Mesenchymal stem cell (in vitro differentiated cells and primary cell): ENCODE data around the gene TMEM9.

Experiments used
- DNase-seq: peaks from one replicate; pipeline ENCODE4 v3.0.0-alpha.2; 2013
- H2AFZ ChIP-seq: one replicate; pipeline ENCODE4 v1.6.1; 2013; ENCODE audit warnings: low read depth, mild to moderate bottlenecking, control low read depth, inconsistent platforms, low read length, moderate library complexity
- H2AK5ac ChIP-seq: 2 replicates; pipeline ENCODE4 v1.6.1; 2013; ENCODE audit warnings: low read length, moderate library complexity, mild to moderate bottlenecking, inconsistent platforms; ENCODE audit not compliant: severe bottlenecking
- H2BK120ac ChIP-seq: one replicate; pipeline ENCODE4 v1.6.1; 2013; ENCODE audit warnings: low read depth, mild to moderate bottlenecking, inconsistent platforms, low read length, moderate library complexity
- H2BK12ac ChIP-seq, 2 experiments: one replicate each; pipeline ENCODE4 v1.6.1; 2013; ENCODE audit warnings: inconsistent platforms in 2 of 2, low read length in 2 of 2, mild to moderate bottlenecking in 2 of 2, moderate library complexity in 2 of 2, control low read depth in 1 of 2
- H2BK15ac ChIP-seq: one replicate; pipeline ENCODE4 v1.6.1; 2013; ENCODE audit warnings: mild to moderate bottlenecking, low read depth, inconsistent platforms; ENCODE audit not compliant: poor library complexity, severe bottlenecking
- H2BK5ac ChIP-seq: 2 replicates; pipeline ENCODE4 v1.6.1; 2013; ENCODE audit warnings: low read depth, mild to moderate bottlenecking, low read length, control low read depth, inconsistent platforms; ENCODE audit not compliant: poor library complexity, severe bottlenecking
- H3K14ac ChIP-seq, 2 experiments: one replicate each; pipeline ENCODE4 v1.6.1; 2013; ENCODE audit warnings: inconsistent platforms in 2 of 2, low read length in 2 of 2, control low read depth in 1 of 2, mild to moderate bottlenecking in 1 of 2, moderate library complexity in 1 of 2
- H3K18ac ChIP-seq, 2 experiments: one replicate each; pipeline ENCODE4 v1.6.1; 2013; ENCODE audit warnings: inconsistent platforms in 2 of 2, low read length in 2 of 2, control low read depth in 1 of 2, low read depth in 1 of 2, mild to moderate bottlenecking in 1 of 2
- H3K23ac ChIP-seq, 2 experiments: one replicate each; pipeline ENCODE4 v1.6.1; 2013; ENCODE audit warnings: inconsistent platforms in 2 of 2, low read length in 2 of 2, mild to moderate bottlenecking in 2 of 2, moderate library complexity in 2 of 2, control low read depth in 1 of 2
- H3K27ac ChIP-seq: 2 replicates; pipeline ENCODE4 v1.5.1; 2013; ENCODE audit warnings: mild to moderate bottlenecking, moderate library complexity, low read length, control low read depth, inconsistent platforms; ENCODE audit not compliant: poor library complexity, severe bottlenecking
- H3K27me3 ChIP-seq, 2 experiments: 2 replicates each; pipeline versions ENCODE4 v1.6.1 to v1.7.0; 2013; ENCODE audit warnings: low read length in 2 of 2, mild to moderate bottlenecking in 2 of 2, moderate library complexity in 2 of 2, control low read depth in 1 of 2, inconsistent platforms in 1 of 2; ENCODE audit not compliant: control insufficient read depth in 1 of 2, insufficient read depth in 1 of 2
- H3K36me3 ChIP-seq, 2 experiments: 2 replicates each; pipeline versions ENCODE4 v1.6.1 to v1.7.0; 2013; ENCODE audit warnings: low read length in 2 of 2, control low read depth in 1 of 2, inconsistent platforms in 1 of 2, low read depth in 1 of 2, mild to moderate bottlenecking in 1 of 2; ENCODE audit not compliant: insufficient read depth in 2 of 2, control insufficient read depth in 1 of 2
- H3K4ac ChIP-seq, 2 experiments: one replicate each; pipeline ENCODE4 v1.6.1; 2013; ENCODE audit warnings: inconsistent platforms in 2 of 2, low read length in 2 of 2, mild to moderate bottlenecking in 2 of 2, moderate library complexity in 2 of 2, control low read depth in 1 of 2, low read depth in 1 of 2
- H3K4me1 ChIP-seq: 2 replicates; pipeline ENCODE4 v1.6.1; 2013; ENCODE audit warnings: low read depth, low read length, control low read depth; ENCODE audit not compliant: control insufficient read depth, insufficient read depth
- H3K4me2 ChIP-seq: 2 replicates; pipeline ENCODE4 v1.6.1; 2013; ENCODE audit warnings: low read length, mild to moderate bottlenecking, inconsistent platforms; ENCODE audit not compliant: poor library complexity, severe bottlenecking
- H3K4me3 ChIP-seq, 2 experiments: 2 replicates each; pipeline versions ENCODE4 v1.5.1 to v1.7.0; 2013; ENCODE audit warnings: low read length in 2 of 2, mild to moderate bottlenecking in 2 of 2, control low read depth in 1 of 2, low read depth in 1 of 2; ENCODE audit not compliant: insufficient read depth in 1 of 2
- H3K79me1 ChIP-seq: replicated peaks from 2 replicates; pipeline ENCODE4 v1.6.1; 2013; ENCODE audit warnings: mild to moderate bottlenecking, control low read depth, low read length, inconsistent platforms; ENCODE audit not compliant: poor library complexity, severe bottlenecking
- H3K9ac ChIP-seq: 2 replicates; pipeline ENCODE4 v1.7.0; 2013; ENCODE audit warnings: mild to moderate bottlenecking, low read length, moderate library complexity
- H3K9me3 ChIP-seq: 2 replicates; pipeline ENCODE4 v1.7.0; 2013; ENCODE audit warnings: mild to moderate bottlenecking, low read length; ENCODE audit not compliant: control insufficient read depth
- H4K8ac ChIP-seq: one replicate; pipeline ENCODE4 v1.6.1; 2013; ENCODE audit warnings: inconsistent platforms, mild to moderate bottlenecking, low read length, moderate library complexity
- H4K91ac ChIP-seq: one replicate; pipeline ENCODE4 v1.6.1; 2013; ENCODE audit warnings: mild to moderate bottlenecking, low read length, inconsistent platforms
- WGBS: methylation state at CpG from one replicate; pipeline ENCODE4 v1.1.7; 2013; ENCODE audit warnings: mixed read lengths; 5-methylcytosine and 5-hydroxymethylcytosine counted together

The TMEM9 gene

DNA sequence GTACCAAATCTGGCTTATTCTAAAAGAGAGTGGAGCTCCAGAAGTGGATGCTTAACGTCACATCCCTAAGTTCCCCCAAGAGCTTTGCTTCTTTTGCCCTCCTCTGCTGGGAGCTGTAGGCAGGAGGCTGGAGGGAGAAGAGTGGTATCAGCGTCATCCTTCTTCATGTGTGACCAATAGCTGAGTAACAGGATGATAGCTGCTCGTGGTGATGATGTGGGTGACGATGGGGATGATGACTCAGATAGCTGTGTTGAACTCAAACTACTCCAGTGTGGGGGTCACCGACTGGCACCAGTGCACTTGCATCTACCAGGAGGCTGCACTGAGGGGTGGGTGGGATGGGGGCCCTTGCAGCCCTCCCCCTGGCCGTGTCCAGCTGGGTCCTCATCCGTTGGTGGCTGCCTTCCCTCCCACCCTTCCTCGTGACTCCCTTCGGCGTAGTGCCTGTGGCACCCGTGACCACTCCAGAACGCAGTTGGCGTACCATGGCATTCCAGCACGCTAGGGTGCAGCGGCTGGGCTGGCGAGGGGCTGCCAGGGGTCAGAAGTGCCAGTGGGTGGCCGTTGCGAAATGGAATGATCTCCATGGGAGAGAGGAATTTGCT is 37.5 kb upstream of the TMEM9 start:
- no peak overlapping the region for H3K14ac ChIP-seq
- H3K4me3 ChIP-seq, result no peak overlapping the region
- no peak overlapping the region for H3K4me2 ChIP-seq
- H3K18ac ChIP-seq, result no peak overlapping the region
- H2BK12ac ChIP-seq, result no peak overlapping the region
- no peak overlapping the region for H2BK120ac ChIP-seq
- no peaks in the 10 kb centered on the region for H3K9me3 ChIP-seq
- peak; percentile 82 for DNase-seq
- no peaks in the 10 kb centered on the region for H3K79me1 ChIP-seq
- no peak overlapping the region for H2BK15ac ChIP-seq
- peaks cover 25% of the 10 kb centered on the region for H3K4me1 ChIP-seq
- H3K23ac ChIP-seq, result no peak overlapping the region
- peak overlapping the region; percentile 17 for H3K27ac ChIP-seq
- no peak overlapping the region for H2BK5ac ChIP-seq
- H4K91ac ChIP-seq, result no peak overlapping the region
- H2AK5ac ChIP-seq, result no peak overlapping the region
- H3K27me3 ChIP-seq, result no peaks in the 10 kb centered on the region
- no peak overlapping the region for H2AFZ ChIP-seq
- H4K8ac ChIP-seq, result no peak overlapping the region
- H3K9ac ChIP-seq, result peak overlapping the region; percentile 72
- no peak overlapping the region for H3K4ac ChIP-seq
- peaks cover 0 to under 1% of the 10 kb centered on the region in 2 experiments for H3K36me3 ChIP-seq
- WGBS, result 69% methylated on average over 18 of the region's 18 CpGs

- no peak within 1 kb of the TSS for H3K4me3 ChIP-seq
- H2BK5ac ChIP-seq, result no peak within 1 kb of the TSS
- H3K18ac ChIP-seq, result no peak within 1 kb of the TSS
- no peak within 1 kb of the TSS for H2BK15ac ChIP-seq
- no peak within 1 kb of the TSS for H4K8ac ChIP-seq
- H3K4me2 ChIP-seq, result no peak within 1 kb of the TSS
- H2AFZ ChIP-seq, result no peak within 1 kb of the TSS
- peak within 1 kb of the TSS; percentile 65 for H3K9ac ChIP-seq
- peak within 1 kb of the TSS; percentile 17 for H3K27ac ChIP-seq
- H2AK5ac ChIP-seq, result peak within 1 kb of the TSS; percentile 24
- H3K14ac ChIP-seq, result no peak within 1 kb of the TSS
- 64% methylated on average over 9 of the region's 9 CpGs for WGBS
- H3K9me3 ChIP-seq, result no peaks in the 10 kb centered on the region
- H3K27me3 ChIP-seq, result no peaks in the 10 kb centered on the region
- peaks cover 21% of the 10 kb centered on the region for H3K4me1 ChIP-seq
- H4K91ac ChIP-seq, result no peak within 1 kb of the TSS
- H2BK12ac ChIP-seq, result no peak within 1 kb of the TSS
- no peak within 1 kb of the TSS for H2BK120ac ChIP-seq
- no peak within 1 kb of the TSS for H3K23ac ChIP-seq
- no peaks in the 10 kb centered on the region for H3K79me1 ChIP-seq
- no peaks in the 10 kb centered on the region for H3K36me3 ChIP-seq
- no peak within 1 kb of the TSS for H3K4ac ChIP-seq
- DNase-seq, result no peak
Observed at GRCh38 chr1:201190624-201191051, 36.4 kb upstream of the TMEM9 start, which contains the start of gene IGFN1. IGFN1 (plus strand) TSS chr1:201190824; CDS start chr1:201193294, 2,470 bp downstream.

GRCh38 chr1:201190005-201190404 is 35.7 kb upstream of the TMEM9 start:
- Histone ChIP-seq H3K4ac (no peak overlapping the region), H3K79me1 (no peaks in the 10 kb centered on the region), H3K14ac (no peak overlapping the region), H2BK15ac (no peak overlapping the region), H2BK12ac (no peak overlapping the region), H3K9ac (no peak overlapping the region), H3K27me3 (no peaks in the 10 kb centered on the region), H2AK5ac (no peak overlapping the region), H4K91ac (no peak overlapping the region), H2BK120ac (no peak overlapping the region), H3K23ac (no peak overlapping the region), H3K9me3 (no peaks in the 10 kb centered on the region), H3K27ac (no peak overlapping the region), H4K8ac (no peak overlapping the region), H3K36me3 (no peaks in the 10 kb centered on the region), H3K4me1 (peaks cover 25% of the 10 kb centered on the region), H2BK5ac (no peak overlapping the region), H3K4me3 (no peak overlapping the region), H3K4me2 (no peak overlapping the region), H3K18ac (no peak overlapping the region), H2AFZ (no peak overlapping the region)
- no peak for DNase-seq
- WGBS, result 98% methylated on average over 4 of the region's 6 CpGs

DNA sequence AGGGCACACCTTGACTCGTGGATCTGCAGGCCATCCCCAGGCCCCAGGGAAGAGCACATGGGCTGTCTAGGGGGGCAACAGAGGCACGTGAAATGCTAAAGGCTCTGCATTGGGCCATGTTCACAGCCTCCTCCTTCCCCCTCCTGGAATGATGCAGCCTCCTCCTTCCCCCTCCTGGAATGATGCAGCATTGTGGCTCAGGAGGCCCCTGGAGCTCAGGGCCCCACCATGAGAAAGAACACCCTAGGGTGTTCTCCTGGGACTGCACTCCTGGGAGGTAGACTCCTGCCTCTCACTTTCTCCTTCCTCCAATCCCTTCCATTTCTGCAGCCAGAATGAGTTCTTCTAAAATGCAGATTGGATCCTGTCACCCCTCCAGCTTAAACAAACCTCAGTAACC is 34.8 kb upstream of the TMEM9 start:
- Histone ChIP-seq H3K4me2 (no peak overlapping the region), H2BK15ac (no peak overlapping the region), H3K27me3 (no peaks in the 10 kb centered on the region), H3K27ac (no peak overlapping the region), H3K9me3 (no peaks in the 10 kb centered on the region), H3K23ac (no peak overlapping the region), H3K9ac (no peak overlapping the region), H4K8ac (no peak overlapping the region), H2BK5ac (no peak overlapping the region), H4K91ac (no peak overlapping the region), H3K4me3 (no peak overlapping the region), H3K4ac (no peak overlapping the region), H2BK120ac (no peak overlapping the region), H3K36me3 (no peaks in the 10 kb centered on the region), H3K14ac (no peak overlapping the region), H3K18ac (no peak overlapping the region), H3K4me1 (peaks cover 26% of the 10 kb centered on the region), H2AK5ac (no peak overlapping the region), H2AFZ (no peak overlapping the region), H3K79me1 (no peaks in the 10 kb centered on the region), H2BK12ac (no peak overlapping the region)
- WGBS, result 74% methylated on average over 2 of the region's 2 CpGs
- no peak for DNase-seq
